Measurements from ENCODE around the gene RNH1.

RNH1 gene

DNA sequence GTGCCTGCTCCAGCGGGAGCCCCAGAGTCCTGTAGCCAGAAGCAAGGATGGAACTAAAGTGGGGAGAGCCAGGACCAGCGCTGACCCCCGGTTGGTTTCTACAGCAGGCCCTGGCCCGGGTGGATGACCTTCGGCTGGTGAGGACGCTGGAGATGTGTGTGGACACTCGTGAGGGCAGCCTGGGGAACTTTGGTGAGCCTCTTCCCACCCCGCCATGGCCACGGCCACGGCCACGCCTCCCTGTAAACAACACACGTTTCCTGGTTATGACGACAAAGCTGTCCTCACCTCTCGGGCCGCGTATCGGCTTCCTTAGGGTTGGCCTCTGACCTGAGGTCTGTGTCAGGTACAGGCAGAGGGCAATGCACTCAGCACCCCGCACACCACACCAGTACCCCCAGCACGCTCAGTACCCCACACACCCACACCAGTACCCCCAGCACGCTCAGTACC is 34.4 kb upstream of the RNH1 start:
- no peak for DNase-seq (ENCODE audit: low read depth)
- H3K4me3 ChIP-seq (ENCODE audit: low read length): no peak overlapping the region
- TF ChIP-seq, protein P1, sequence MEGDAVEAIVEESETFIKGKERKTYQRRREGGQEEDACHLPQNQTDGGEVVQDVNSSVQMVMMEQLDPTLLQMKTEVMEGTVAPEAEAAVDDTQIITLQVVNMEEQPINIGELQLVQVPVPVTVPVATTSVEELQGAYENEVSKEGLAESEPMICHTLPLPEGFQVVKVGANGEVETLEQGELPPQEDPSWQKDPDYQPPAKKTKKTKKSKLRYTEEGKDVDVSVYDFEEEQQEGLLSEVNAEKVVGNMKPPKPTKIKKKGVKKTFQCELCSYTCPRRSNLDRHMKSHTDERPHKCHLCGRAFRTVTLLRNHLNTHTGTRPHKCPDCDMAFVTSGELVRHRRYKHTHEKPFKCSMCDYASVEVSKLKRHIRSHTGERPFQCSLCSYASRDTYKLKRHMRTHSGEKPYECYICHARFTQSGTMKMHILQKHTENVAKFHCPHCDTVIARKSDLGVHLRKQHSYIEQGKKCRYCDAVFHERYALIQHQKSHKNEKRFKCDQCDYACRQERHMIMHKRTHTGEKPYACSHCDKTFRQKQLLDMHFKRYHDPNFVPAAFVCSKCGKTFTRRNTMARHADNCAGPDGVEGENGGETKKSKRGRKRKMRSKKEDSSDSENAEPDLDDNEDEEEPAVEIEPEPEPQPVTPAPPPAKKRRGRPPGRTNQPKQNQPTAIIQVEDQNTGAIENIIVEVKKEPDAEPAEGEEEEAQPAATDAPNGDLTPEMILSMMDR (conservative IDR thresholded peaks at IDR 0.05; ENCODE audit: low read depth, low read length): no peak

DNA sequence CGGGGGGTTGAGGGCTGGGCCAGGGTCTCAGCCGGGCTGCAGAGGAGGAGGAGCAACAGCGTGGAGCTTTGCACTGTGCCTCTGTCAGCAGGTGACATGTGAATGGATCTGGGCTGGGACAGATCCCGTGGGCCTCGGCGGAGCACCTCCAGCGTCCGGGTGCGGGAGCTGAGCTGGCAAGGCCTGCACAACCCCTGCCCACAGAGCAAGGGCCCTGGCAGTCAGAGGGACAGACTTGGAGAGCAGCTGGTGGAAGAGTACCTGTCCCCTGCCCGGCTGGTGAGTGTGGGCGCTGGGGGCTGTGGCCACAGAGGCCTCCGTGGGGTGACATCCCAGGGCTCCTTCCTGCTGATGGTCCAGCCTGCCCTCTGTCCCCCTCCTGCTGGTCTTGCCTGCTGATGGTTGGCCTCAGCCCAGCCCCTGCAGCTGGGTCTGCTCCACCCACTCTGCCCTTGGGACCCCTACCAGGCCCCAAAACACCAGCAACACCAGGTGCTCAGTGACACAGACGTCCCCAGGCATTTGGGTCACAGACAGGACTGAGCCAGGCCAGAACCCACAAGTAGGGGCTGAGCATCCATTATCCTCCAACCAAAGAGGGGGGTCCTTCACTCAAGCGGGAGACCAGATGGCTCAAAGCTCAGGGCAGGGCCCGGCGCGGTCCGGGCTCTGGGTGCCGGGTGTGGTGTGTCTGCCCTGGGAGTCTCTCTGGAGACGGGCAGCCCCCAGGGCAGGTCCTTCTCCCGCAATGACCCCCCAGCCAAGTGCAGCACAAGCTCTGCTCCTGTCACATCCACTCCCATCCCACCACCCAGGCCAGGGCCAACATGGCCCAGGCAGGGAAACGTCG is 33.8 kb upstream of the RNH1 start:
- TF ChIP-seq, protein P1 (conservative IDR thresholded peaks at IDR 0.05; ENCODE audit: low read depth, low read length): no peak
- no peak for DNase-seq (ENCODE audit: low read depth)
- no peak overlapping the region for H3K4me3 ChIP-seq (ENCODE audit: low read length)

DNA sequence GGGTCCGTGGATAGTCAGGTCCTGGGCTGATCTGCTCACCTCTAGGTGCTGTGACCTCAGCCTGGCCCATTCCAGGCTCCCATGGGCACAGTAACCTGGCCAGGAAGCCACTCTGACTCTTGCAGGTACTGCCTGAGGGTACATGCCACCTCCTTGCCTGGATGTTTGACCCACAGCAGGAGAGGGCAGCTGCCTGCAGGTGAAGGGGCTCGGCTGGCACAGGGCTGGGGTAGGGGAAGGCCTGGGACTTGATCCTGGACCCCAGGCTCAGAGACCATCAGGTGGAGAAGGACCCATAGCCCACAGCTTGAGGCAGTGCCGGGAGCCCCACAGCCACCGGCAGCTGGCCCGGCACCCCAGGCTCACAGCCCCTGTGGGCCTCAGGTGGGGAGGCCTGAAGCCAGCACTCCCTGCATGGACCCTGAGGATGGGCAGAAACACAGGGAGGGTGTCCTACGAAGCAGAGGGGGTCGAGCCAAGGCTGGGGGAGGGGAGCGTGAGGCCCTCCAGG is 33.0 kb upstream of the RNH1 start:
- TF ChIP-seq, protein P1 (conservative IDR thresholded peaks at IDR 0.05; ENCODE audit: low read depth, low read length): no peak
- no peak overlapping the region for H3K4me3 ChIP-seq (ENCODE audit: low read length)
- DNase-seq (ENCODE audit: low read depth): no peak

DNA sequence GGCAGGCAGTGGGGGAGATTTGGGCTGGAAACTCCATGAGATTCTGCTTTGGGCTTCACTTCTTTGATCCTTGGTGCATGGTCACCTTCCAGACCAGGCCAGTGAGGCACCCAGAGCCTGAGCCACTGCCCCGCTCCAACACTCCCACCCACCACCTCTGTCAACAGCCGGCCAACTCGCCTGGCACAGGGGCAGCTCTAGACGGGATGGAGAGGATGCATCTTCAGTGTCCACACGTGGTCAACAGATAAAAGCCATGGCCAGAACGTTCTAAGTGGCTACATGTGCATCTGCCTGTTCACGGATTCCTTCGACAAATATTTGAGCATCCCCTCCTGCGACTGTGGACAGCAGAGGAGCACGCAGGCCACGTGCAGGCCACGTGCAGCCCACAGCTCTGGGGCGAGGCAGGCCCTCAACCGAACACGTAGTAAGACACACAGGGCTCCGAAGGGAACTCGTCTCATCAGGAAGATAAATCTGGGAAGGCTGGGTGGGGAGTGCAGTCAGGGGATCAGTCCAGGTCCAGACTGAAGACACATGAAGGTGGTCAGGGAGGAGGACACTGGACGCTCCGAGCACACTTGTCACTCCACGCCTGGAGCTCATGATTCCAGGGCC is 31.5 kb upstream of the RNH1 start:
- TF ChIP-seq, protein P1 (conservative IDR thresholded peaks at IDR 0.05; ENCODE audit: low read depth, low read length): no peak
- no peak overlapping the region for H3K4me3 ChIP-seq (ENCODE audit: low read length)
- no peak for DNase-seq (ENCODE audit: low read depth)

DNA sequence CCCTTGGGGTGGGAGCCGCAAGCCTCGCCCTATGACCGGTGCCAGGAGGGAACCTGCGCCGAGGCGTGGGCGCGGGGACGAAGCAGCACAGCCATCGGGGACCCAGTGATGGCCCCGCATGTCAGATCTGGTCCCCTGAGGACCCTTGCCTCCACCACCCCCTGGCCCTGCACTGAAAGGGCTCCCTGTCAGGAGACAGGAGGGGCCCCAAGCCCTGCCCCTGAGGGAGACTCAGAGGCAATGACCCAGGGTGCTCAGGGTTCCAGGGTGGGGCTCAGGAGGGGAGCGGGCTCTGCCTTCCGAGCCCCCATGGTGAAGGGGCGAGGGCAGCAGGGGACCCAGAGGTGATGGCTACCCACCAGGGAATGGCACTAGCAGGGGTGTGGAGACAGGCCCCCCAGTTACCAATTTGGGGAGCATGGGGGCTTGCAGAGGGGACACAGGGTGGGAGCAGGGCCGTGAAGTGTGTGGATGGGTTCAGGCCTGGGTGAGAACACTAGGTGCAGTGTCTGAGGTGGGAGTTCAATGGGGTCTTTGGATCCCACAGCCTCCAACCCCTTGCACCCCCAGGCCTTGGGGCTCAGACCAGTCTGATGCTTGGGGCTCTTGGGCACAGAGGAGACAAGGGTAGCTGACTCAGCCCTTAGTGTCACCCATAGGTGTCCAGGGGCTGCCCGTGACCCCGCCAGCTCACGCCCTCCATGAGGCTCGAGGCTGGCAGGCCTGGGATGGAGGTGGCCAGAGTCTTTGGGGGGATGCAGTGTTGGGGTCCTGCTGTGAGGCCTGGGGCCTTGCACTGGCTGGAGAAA is 30.8 kb upstream of the RNH1 start:
- TF ChIP-seq, protein P1 (conservative IDR thresholded peaks at IDR 0.05; ENCODE audit: low read depth, low read length): no peak
- H3K4me3 ChIP-seq (ENCODE audit: low read length): peak overlapping the region; percentile 38
- no peak for DNase-seq (ENCODE audit: low read depth)

DNA sequence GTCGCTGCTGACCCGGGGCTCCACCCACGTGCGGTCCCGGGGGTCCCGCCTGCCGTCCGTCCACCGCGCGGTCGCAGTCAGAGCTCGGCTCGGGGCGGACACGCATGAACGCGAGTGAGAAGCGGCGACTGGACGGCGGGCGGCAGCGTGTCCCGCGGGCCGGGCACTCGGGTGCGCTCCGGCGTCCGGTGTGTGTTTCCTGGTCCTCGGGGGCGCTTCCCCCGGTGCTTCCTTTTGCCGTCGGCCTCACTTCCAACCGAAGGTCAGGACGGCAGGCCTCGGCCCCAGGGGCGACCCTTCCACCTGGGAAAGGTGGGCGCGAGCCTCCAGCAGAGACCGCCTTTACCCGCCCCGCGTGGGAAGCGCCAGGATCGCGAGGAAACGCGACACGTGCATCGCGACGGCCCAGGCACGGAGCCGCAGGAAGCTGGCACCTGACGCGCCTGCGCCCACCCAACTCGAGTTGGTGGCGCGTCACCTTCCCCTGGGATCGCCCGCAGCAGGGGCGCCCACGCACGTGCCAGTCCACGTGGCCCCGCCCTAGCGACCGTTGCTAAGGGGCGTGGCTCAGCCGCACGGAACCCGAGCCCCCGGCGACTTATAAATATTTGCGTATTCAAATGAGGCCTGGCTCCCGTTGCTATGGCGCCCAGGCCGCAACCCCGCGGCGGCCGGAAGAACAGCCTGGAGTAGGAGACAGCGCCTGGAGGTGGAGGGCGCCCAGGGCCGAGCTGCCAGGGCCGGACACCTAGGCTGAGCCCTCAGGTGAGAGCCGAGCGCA is 30.0 kb upstream of the RNH1 start, which contains the start of gene LRRC56:
Gene LRRC56 (plus strand): TSS at position 687 of the 781 bp plus-strand sequence. CDS start 3,158 bp downstream, outside the sequence.
- H3K4me3 ChIP-seq (ENCODE audit: low read length): peak within 1 kb of the TSS; percentile 38
- TF ChIP-seq, protein P1 (conservative IDR thresholded peaks at IDR 0.05; ENCODE audit: low read depth, low read length): no peak

More for the DNA sequence above, 30.0 kb upstream of the RNH1 start, which contains the start of gene LRRC56:
- peak; percentile 36 for DNase-seq (ENCODE audit: low read depth)

All from retinal pigment epithelial cell (primary cell).